Epithelial cell of proximal tubule (primary cell): Measurements from ENCODE around the gene EIPR1. TPM values are rescaled to one million over a fixed set of nuclear protein-coding genes. Genes with fewer than 3 reads are reported as not detected.

Experiments
- DNase-seq: peaks from one replicate; pipeline ENCODE4 v3.0.0-alpha.2; 2011; ENCODE audit warnings: low read depth
- H3K4me3 ChIP-seq: 2 replicates; pipeline ENCODE4 v1.5.1; 2011; ENCODE audit warnings: low read depth, mild to moderate bottlenecking, low read length
- total RNA-seq: library from RNA; depleted of rRNA; stranded (reverse); fragments of >200 nt; gene quantifications from 2 replicates; pipeline ENCODE4 v1.2.3, GENCODE V29; 2015
- TF ChIP-seq, protein P1 (sequence below): conservative IDR thresholded peaks from 2 replicates; pipeline ENCODE4 v1.5.1; 2012; ENCODE audit warnings: low read depth, mild to moderate bottlenecking, low read length

EIPR1 gene
- total RNA-seq, 1 donor from 2014 or later, result 43.9 TPM

DNA sequence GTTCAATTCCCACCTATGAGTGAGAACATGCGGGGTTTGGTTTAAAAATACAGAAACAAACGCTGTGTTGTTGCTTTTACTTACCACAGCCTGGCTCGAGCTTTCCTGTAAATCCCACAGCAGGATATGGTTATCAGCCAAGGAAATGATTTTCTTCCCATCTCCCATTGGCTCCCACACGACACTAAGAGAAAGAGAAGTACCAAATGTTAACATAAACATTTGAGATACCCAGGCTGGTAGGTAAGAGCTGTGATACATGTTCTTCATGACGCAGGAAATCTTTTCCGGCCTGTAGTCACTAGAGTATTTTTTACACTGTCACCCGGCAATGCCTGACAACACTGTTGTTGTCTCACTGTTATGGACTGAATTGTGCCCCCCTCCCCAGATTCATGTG, 163.6 kb downstream of the EIPR1 start:
- no peak overlapping the region for H3K4me3 ChIP-seq
- no peak for DNase-seq
- TF ChIP-seq, protein P1, sequence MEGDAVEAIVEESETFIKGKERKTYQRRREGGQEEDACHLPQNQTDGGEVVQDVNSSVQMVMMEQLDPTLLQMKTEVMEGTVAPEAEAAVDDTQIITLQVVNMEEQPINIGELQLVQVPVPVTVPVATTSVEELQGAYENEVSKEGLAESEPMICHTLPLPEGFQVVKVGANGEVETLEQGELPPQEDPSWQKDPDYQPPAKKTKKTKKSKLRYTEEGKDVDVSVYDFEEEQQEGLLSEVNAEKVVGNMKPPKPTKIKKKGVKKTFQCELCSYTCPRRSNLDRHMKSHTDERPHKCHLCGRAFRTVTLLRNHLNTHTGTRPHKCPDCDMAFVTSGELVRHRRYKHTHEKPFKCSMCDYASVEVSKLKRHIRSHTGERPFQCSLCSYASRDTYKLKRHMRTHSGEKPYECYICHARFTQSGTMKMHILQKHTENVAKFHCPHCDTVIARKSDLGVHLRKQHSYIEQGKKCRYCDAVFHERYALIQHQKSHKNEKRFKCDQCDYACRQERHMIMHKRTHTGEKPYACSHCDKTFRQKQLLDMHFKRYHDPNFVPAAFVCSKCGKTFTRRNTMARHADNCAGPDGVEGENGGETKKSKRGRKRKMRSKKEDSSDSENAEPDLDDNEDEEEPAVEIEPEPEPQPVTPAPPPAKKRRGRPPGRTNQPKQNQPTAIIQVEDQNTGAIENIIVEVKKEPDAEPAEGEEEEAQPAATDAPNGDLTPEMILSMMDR, result no peak

DNA sequence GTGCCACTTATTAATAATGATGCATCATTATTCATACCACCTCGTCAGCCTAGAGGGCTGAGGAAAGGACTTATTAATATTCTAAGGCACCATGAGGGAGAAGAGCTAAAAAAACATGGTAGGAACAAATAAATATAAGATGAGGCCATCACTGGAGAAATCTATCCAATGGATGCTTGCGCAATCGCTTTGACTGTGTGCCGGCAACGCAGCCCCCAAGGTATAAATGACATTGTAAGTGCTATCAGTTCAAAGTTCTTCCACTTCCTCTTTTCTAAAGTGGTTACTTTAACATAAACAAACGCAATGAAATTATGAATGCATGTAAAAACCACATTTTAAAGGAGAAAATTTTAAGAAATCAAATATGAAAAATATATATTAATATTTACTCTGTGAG, 164.6 kb downstream of the EIPR1 start:
- H3K4me3 ChIP-seq, result no peak overlapping the region
- DNase-seq, result no peak
- TF ChIP-seq, protein P1, result no peak

- TF ChIP-seq, protein P1, result no peak
- no peak for DNase-seq
- H3K4me3 ChIP-seq, result no peak overlapping the region
These were observed 165.6 kb downstream of the EIPR1 start for GRCh38 chr2:3212061-3212362.

GRCh38 chr2:3211256-3212060, 166.2 kb downstream of the EIPR1 start:
- TF ChIP-seq, protein P1, result no peak
- DNase-seq, result no peak

DNA sequence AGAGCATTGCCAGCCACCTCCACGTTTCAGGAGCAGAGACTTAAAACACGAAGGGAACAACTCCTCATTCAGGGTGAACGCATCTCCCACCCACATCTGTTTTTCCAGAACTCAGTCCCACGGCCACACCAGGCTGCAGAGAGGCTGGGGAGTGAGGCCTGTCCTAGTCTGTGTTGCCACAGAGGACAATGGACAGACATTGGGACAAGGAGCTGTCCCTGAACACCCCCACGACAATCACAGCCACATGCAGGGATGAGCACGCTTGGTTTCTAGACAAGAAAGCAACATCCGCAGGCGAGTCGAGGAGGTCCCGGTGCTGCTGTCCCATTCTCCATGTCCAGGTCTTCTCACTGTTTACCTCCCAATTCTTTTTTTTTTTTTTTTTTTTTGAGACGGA, 167.4 kb downstream of the EIPR1 start:
- TF ChIP-seq, protein P1, result no peak
- DNase-seq, result no peak
- no peak overlapping the region for H3K4me3 ChIP-seq

More at GRCh38 chr2:3211256-3212060, 166.2 kb downstream of the EIPR1 start:
- no peak overlapping the region for H3K4me3 ChIP-seq

DNA sequence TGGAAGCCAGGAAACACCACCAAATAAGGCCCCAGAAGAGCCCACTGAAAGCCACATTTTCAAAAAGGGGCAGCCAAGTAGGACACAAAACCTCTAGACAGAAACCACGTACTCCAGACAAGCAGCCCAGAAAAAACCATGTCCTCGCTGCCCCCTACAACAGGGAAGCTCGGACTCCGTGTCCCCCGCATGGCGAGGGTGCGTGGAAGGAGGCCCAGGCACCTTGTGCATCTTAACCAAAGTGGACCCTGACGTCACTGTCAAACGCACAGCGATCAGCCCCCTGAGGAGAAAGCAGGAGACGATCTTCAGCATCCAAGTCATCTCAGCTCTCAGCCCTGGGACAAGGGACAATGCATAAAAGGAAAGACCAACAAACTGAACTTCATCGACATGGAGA, 168.4 kb downstream of the EIPR1 start:
- TF ChIP-seq, protein P1, result no peak
- DNase-seq, result no peak
- H3K4me3 ChIP-seq, result no peak overlapping the region

GRCh38 chr2:3208591-3208990, 169.0 kb downstream of the EIPR1 start:
- DNase-seq, result no peak

More at GRCh38 chr2:3208591-3208990, 169.0 kb downstream of the EIPR1 start:
- TF ChIP-seq, protein P1, result no peak
- H3K4me3 ChIP-seq, result no peak overlapping the region
